Body of pancreas (tissue), 4 donors: Measurements from ENCODE around the gene CRYZL1. TPM values are rescaled to one million over a fixed set of nuclear protein-coding genes. Genes with fewer than 3 reads are reported as not detected.

Experiments used
- ATAC-seq: fragments of 150-250 bp; one replicate; pipeline ENCODE4 v1.9.1; 2016
- DNase-seq, 4 donors: peaks; one replicate each; pipeline ENCODE4 v3.0.0-alpha.2; 2019
- H3K27ac ChIP-seq, 4 donors: fragments of 200-600 bp; sonication (generic); 1 replicate in 3 of 4; 2 replicates in 1 of 4; pipeline versions ENCODE4 v1.5.1 to v1.6.1; 2016 to 2019; ENCODE audit warnings: mild to moderate bottlenecking in 1 of 4, mixed read lengths in 1 of 4, moderate library complexity in 1 of 4
- H3K27me3 ChIP-seq, 2 donors: fragments of 200-600 bp; sonication (generic); one replicate each; pipeline ENCODE4 v1.6.0; 2016; ENCODE audit warnings: mild to moderate bottlenecking in 1 of 2
- H3K36me3 ChIP-seq, 2 donors: fragments of 200-600 bp; sonication (generic); replicated peaks in 1 of 2; 2 replicates each; pipeline ENCODE4 v1.5.1; 2016; ENCODE audit warnings: low read depth in 2 of 2; ENCODE audit not compliant: insufficient read depth in 1 of 2
- H3K4me1 ChIP-seq: fragments of 200-600 bp; sonication (generic); one replicate; pipeline ENCODE4 v1.6.0; 2016
- H3K4me3 ChIP-seq, 2 donors: fragments of 200-600 bp; sonication (generic); 1 replicate in 1 of 2; 2 replicates in 1 of 2; pipeline ENCODE4 v1.5.1; 2016 to 2019
- H3K9me3 ChIP-seq, 3 donors: fragments of 200-600 bp; sonication (generic); 1 replicate in 2 of 3; 2 replicates in 1 of 3; pipeline ENCODE4 v1.5.1; 2016
- CTCF ChIP-seq, 7 experiments: fragments of 450-650 bp in 4 of 7; fragments of 200-600 bp in 3 of 7; sonication (generic) in 3 of 7; IDR thresholded peaks; one replicate each; pipeline ENCODE4 v1.5.1; 2016 to 2019; ENCODE audit warnings: antibody characterized with exemption in 7 of 7
- POLR2A ChIP-seq, 3 donors: fragments of 450-650 bp; IDR thresholded peaks; one replicate each; pipeline ENCODE4 v1.6.1; 2016; ENCODE audit warnings: antibody characterized with exemption in 3 of 3, mild to moderate bottlenecking in 2 of 3
- WGBS, 2 donors: methylation state at CpG; one replicate each; pipeline ENCODE4 v1.1.5; 2017; 5-methylcytosine and 5-hydroxymethylcytosine counted together
- intact Hi-C: fragments of 100-400 bp; cut with DNase I; formaldehyde crosslinking; loops from one replicate; pipeline ENCODE4 v1.15.1; 2023
- total RNA-seq, 2 donors: library from RNA; depleted of rRNA; stranded (reverse); fragments of >200 nt; gene quantifications; one replicate each; pipeline ENCODE4 v1.1.0, GENCODE V29; 2016

The CRYZL1 gene
- total RNA-seq, 2 donors from 2014 or later = 22.3 to 31.6 TPM

GRCh38 chr21:33560965-33561364, 80.6 kb downstream of the CRYZL1 start:
- Histone ChIP-seq H3K4me1 (peaks cover 10% of the 10 kb centered on the region), H3K36me3 (peaks cover 10 to 28% of the 10 kb centered on the region in 2 donors), H3K27me3 (no peaks in the 10 kb centered on the region), H3K9me3 (no peaks in the 10 kb centered on the region), H3K27ac (no peak overlapping the region), H3K4me3 (no peak overlapping the region)
- TF ChIP-seq POLR2A (IDR thresholded peaks at IDR 0.05) (no peak), CTCF (IDR thresholded peaks at IDR 0.05) (no peak)
- DNase-seq = no peak
- intact Hi-C loops = no loop called here
- ATAC-seq = no peak

GRCh38 chr21:33559813-33560212, 81.7 kb downstream of the CRYZL1 start:
- DNase-seq = no peak
- peaks cover 10 to 28% of the 10 kb centered on the region in 2 donors for H3K36me3 ChIP-seq
- H3K27ac ChIP-seq = no peak overlapping the region

GRCh38 chr21:33558777-33559421, 82.6 kb downstream of the CRYZL1 start:
- Histone ChIP-seq H3K9me3 (no peaks in the 10 kb centered on the region), H3K4me3 (no peak overlapping the region), H3K4me1 (peaks cover 11% of the 10 kb centered on the region), H3K36me3 (peaks cover 10 to 33% of the 10 kb centered on the region in 2 donors), H3K27me3 (no peaks in the 10 kb centered on the region), H3K27ac (no peak overlapping the region)
- WGBS, 2 donors = 49 to 53% methylated on average over 4 of the region's 4 CpGs
- intact Hi-C loops = no loop called here
- no peak for ATAC-seq
- DNase-seq = no peak
- TF ChIP-seq CTCF (IDR thresholded peaks at IDR 0.05) = no peak
- TF ChIP-seq POLR2A (IDR thresholded peaks at IDR 0.05) = no peak

More at GRCh38 chr21:33559813-33560212, 81.7 kb downstream of the CRYZL1 start:
- TF ChIP-seq POLR2A (IDR thresholded peaks at IDR 0.05) (no peak), CTCF (IDR thresholded peaks at IDR 0.05) (no peak)
- ATAC-seq = no peak
- Histone ChIP-seq H3K4me1 (peaks cover 11% of the 10 kb centered on the region), H3K27me3 (no peaks in the 10 kb centered on the region), H3K9me3 (no peaks in the 10 kb centered on the region), H3K4me3 (no peak overlapping the region)
- intact Hi-C loops = no loop called here
- 86% methylated on average over 10 of the region's 10 CpGs for WGBS, 2 donors

GRCh38 chr21:33557447-33557846, 84.1 kb downstream of the CRYZL1 start:
- Histone ChIP-seq H3K4me3 (no peak overlapping the region), H3K36me3 (peaks cover 12 to 47% of the 10 kb centered on the region in 2 donors), H3K27ac (no peak overlapping the region), H3K4me1 (peaks cover 11% of the 10 kb centered on the region), H3K9me3 (no peaks in the 10 kb centered on the region), H3K27me3 (no peaks in the 10 kb centered on the region)
- ATAC-seq (no peak), DNase-seq (no peak)
- 97 to 99% methylated on average over 19 of the region's 19 CpGs for WGBS, 2 donors
- intact Hi-C loops = no loop called here
- TF ChIP-seq POLR2A (IDR thresholded peaks at IDR 0.05) = no peak
- no peak for TF ChIP-seq CTCF (IDR thresholded peaks at IDR 0.05)

- no peak overlapping the region for H3K4me3 ChIP-seq
- peaks cover 25 to 67% of the 10 kb centered on the region in 2 donors for H3K36me3 ChIP-seq
- no peaks in the 10 kb centered on the region for H3K9me3 ChIP-seq
- ATAC-seq (no peak), DNase-seq (no peak)
- H3K27me3 ChIP-seq = no peaks in the 10 kb centered on the region
- H3K4me1 ChIP-seq = peaks cover 6% of the 10 kb centered on the region
- intact Hi-C loops = no loop called here
- WGBS, 2 donors = 94 to 97% methylated on average over 21 to 32 of the region's 32 CpGs
- no peak for TF ChIP-seq CTCF (IDR thresholded peaks at IDR 0.05)
- no peak for TF ChIP-seq POLR2A (IDR thresholded peaks at IDR 0.05)
- no peak overlapping the region for H3K27ac ChIP-seq
Measured at GRCh38 chr21:33554982-33555344, 86.6 kb downstream of the CRYZL1 start.
